GM10266 (cell line): Measurements from ENCODE around the gene N4BP3.
"Not testable (repeated sequence)": the region's sequence is repeated elsewhere in the genome, so short reads cannot be mapped to it uniquely, and the experiment has no call there.

Source experiments
- DNase-seq: peaks from one replicate; pipeline ENCODE4 v3.0.0; 2012; ENCODE audit errors: extremely low spot score
- TF ChIP-seq, protein P1 (sequence below): IDR thresholded peaks from 2 replicates; pipeline ENCODE4 v1.5.1; 2012; ENCODE audit warnings: mild to moderate bottlenecking, low read depth; ENCODE audit not compliant: control insufficient read depth, insufficient read depth; ENCODE audit errors: missing control alignments

The N4BP3 gene

DNA sequence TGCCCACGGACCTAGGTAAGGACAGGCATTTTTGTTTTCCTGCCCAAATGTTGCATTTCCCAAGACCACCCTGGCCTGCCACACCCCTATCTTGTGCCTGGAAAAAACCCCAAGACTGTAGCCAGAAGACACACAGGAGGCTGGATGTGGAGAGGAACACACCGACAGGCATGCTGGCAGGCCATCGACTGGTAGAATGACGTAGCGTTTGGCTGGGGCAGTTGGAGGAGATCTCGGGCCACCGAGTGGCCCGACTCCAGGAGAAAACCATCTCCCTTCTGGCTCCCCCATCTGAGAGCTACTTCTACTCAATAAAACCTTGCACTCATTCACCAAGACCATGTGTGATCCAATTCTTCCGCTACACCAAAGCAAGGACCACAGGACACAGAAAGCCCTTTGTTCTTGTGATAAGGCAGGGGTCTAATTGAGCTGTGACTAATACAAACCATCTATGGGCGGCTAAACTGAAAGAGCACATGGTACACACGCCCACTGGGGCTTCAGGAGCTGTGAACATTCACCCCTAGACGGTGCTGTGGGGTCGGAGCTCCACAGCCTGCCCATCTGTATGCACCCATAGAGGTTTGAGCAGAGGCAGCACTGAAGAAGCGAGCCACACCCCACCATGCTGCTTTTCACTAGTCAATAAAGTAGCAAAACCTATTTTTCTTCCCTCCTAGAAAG lies 38.9 kb upstream of the N4BP3 start:
- TF ChIP-seq, protein P1, sequence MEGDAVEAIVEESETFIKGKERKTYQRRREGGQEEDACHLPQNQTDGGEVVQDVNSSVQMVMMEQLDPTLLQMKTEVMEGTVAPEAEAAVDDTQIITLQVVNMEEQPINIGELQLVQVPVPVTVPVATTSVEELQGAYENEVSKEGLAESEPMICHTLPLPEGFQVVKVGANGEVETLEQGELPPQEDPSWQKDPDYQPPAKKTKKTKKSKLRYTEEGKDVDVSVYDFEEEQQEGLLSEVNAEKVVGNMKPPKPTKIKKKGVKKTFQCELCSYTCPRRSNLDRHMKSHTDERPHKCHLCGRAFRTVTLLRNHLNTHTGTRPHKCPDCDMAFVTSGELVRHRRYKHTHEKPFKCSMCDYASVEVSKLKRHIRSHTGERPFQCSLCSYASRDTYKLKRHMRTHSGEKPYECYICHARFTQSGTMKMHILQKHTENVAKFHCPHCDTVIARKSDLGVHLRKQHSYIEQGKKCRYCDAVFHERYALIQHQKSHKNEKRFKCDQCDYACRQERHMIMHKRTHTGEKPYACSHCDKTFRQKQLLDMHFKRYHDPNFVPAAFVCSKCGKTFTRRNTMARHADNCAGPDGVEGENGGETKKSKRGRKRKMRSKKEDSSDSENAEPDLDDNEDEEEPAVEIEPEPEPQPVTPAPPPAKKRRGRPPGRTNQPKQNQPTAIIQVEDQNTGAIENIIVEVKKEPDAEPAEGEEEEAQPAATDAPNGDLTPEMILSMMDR: peak; percentile 51
- DNase-seq: no peak

DNA sequence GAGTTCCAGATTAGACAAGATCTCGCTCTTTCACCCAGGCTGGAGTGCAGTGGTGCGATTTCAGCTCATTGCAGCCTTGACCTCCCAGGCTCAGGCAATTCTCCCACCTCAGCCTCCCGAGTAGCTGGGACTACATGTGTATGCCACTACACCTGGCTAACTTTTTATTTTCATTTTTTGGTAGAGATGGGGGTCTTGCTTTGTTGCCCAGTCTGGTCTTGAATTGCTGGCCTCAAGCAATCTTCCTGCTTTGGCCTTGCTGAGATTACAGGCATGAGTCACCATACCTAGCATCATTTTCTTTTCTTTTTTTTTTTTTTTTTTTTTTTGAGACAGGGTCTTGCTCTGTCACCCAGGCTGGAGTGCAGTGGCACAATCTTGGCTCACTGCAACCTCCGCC lies 36.4 kb upstream of the N4BP3 start:
- not testable (repeated sequence) for DNase-seq

DNA sequence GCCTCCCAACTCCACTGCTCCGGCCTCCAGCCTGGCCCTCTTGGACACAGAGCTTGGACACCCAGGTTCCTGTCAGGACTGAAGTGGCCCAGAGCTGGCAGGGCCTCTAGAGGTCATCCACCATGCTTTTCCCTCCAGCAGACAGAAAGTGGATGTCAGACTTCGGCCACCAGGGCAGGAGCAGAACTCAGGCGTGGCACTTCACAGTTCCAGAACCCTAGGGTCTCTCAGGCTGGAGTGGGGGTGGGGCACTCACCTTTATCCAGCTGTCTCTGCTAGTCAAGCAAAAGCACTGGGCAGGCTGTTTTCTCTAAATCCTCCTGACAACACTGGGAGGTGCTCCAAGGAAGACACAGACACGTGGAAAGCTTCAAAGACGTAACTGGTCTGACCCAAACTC lies 35.6 kb upstream of the N4BP3 start:
- TF ChIP-seq, protein P1: no peak
- DNase-seq: no peak

DNA sequence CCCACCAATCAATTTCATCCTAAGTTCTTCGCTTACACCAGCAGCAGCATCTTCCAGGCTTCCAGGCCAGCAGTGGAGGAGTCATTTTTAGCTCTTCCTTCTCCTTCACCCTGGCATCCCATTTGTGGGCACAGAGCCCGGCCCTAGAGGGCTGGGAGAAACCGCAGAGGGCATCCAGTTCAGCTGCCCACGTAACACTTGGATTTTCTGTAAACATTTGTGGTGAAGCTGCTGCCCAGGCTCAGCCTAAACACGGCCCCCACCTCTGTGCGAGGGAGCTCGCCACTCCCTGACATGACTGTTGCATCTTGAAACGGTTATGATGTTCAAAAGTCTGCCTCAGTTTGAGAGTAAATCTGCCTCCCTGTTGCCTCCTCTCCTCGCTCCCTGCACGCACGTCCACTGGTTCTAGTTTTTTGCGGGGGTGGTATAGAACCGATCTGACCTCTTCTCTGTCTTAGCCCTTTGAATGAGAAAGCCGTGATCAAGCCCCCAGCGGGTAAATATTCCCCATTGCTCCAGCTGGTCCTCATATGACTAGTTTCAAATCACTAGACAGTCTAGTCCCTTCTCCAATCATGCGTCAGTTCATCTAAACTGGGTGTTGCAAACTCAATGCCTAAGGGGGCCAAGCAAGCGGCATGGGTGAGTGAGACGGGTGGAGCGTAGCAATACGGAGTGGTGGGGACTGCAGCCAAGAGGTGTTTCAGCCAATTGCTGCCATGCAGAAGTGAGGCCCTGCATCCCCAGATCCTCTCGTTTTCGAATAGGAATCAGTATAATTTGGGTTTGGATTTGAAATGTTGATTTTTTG lies 34.9 kb upstream of the N4BP3 start:
- TF ChIP-seq, protein P1: no peak
- DNase-seq: no peak

DNA sequence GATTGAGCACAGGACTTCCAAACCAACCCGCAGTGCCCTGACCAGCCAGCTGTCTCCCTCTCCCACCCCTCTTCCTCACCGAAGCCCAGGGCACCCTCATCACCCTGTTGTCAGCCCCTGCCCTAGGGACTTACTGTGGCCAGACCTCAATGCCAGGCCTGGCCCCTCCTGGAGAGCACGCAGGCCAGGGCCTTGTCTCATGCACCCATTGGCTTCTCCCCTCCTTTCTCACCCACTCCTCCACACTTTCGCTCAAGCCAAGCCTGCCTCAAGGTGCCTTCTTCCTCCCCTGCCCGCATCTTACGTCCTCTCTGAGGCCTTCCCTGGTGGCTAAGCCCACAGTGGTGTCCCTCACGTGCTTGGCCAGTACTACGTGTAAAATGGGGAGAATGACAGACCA lies 33.3 kb upstream of the N4BP3 start:
- no peak for DNase-seq
- TF ChIP-seq, protein P1: no peak

DNA sequence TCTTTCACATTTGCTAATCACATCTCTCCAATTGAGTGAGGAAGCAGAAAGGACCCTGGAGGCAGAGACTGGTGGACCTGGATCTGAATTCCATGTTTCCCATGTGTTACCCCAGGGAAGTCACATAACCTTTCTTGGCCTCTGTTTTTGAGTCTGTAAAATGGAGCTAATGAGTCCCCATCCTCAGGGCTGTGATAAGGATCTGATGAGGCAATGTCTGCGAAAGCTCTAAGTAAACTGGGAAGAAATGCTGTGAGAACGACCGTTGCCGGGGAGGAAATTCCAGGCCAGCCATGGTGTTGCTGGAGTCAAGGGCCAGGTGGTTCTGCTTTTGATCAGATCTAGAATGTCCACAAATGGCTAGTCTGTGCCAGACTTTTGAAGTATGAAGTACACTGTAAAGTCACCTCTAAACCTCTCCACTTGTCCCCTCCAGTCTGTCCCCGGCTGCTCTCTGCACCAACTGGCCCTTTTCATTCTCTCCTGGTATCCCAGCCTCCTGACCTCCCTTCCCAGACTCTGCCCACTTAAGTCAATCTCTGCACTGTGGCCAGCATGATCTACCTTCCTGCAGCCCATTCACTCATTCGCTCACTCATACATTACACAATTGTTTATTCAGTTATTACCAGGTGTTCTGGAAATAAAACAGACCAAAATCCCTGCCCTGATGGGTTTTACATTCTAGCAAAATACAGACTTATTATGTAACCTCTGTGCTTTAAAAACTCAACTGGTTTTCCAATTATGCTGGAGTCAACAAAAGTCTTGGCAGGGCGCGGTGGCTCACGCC lies 32.5 kb upstream of the N4BP3 start:
- DNase-seq: no peak
- TF ChIP-seq, protein P1: no peak

DNA sequence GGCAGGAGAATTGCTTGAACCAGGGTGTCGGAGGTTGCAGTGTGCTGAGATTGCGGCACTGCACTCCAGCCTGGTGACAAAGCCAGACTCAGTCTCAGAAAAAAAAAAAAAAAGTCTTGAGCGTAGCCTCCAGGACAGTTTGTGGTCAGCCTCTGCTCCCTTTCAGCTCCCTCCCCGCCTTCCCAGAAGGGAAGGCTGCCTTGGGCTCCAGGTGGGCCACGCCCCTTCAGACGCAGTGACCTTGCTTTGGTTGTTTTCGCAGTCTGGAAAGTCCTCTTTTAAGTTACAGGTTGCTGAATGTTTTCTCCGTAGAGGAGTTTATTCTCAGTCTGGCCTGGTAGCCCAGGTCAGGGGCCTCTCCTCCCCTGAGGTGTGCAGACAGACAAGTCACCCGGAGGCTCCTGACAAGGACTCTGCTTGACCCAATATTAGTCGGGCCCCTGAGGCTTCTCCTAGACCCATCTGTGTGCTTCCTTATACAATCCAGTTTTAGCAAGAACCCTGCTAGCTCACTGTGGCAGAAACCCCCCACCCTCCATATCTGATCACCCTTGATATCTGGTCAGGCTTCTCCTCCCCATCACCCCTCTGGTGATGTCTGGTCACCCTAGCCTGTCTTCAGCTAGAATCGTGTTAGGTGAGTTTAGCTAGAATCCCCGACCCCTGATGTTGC lies 31.6 kb upstream of the N4BP3 start:
- TF ChIP-seq, protein P1: no peak
- DNase-seq: no peak
